Measurements from ENCODE around the gene PPIL4. TPM values are rescaled to one million over a fixed set of nuclear protein-coding genes. Genes with fewer than 3 reads are reported as not detected.

Gene PPIL4, protein sequence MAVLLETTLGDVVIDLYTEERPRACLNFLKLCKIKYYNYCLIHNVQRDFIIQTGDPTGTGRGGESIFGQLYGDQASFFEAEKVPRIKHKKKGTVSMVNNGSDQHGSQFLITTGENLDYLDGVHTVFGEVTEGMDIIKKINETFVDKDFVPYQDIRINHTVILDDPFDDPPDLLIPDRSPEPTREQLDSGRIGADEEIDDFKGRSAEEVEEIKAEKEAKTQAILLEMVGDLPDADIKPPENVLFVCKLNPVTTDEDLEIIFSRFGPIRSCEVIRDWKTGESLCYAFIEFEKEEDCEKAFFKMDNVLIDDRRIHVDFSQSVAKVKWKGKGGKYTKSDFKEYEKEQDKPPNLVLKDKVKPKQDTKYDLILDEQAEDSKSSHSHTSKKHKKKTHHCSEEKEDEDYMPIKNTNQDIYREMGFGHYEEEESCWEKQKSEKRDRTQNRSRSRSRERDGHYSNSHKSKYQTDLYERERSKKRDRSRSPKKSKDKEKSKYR
- 22.4 and 25.9 TPM in 2 replicates for total RNA-seq

DNA sequence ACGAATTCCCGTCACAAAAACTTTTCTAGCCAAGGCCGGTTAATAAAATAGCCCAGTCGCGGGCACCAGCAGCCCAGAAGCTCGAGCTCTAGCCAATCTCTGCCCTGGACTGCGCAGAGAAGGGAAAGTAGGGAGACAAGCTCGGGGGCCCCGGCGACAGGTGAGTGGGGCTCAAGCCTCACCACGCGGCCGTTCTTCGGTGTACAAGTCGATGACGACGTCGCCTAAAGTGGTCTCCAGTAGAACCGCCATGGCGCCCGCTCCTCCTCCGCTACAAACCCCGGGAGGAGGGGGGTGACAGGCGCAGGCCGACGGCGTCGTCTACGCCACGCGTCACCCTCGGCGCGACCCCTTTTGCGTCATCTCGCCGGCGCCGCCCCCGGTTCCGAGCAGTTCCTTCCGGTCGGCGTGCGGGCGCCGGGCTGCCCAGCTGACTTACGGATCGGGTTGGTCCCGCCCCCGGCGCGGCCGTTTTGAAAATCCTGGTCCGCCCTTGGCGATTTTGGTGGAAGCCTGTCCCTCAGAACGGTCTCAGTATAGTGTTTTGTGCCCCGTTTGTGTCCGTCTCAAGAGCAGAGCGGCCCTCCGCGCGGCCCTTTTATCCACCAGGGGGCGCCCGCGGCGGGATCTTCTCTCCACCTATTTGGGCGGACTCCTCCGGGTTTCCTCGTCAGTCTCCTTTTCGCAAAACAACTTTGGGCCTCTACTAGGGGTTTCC is at the start of gene PPIL4:
Gene PPIL4, minus strand, starts transcription at position 290 of the 718 bp plus-strand sequence. Its CDS starts 38 bp downstream, at position 252.

DNA sequence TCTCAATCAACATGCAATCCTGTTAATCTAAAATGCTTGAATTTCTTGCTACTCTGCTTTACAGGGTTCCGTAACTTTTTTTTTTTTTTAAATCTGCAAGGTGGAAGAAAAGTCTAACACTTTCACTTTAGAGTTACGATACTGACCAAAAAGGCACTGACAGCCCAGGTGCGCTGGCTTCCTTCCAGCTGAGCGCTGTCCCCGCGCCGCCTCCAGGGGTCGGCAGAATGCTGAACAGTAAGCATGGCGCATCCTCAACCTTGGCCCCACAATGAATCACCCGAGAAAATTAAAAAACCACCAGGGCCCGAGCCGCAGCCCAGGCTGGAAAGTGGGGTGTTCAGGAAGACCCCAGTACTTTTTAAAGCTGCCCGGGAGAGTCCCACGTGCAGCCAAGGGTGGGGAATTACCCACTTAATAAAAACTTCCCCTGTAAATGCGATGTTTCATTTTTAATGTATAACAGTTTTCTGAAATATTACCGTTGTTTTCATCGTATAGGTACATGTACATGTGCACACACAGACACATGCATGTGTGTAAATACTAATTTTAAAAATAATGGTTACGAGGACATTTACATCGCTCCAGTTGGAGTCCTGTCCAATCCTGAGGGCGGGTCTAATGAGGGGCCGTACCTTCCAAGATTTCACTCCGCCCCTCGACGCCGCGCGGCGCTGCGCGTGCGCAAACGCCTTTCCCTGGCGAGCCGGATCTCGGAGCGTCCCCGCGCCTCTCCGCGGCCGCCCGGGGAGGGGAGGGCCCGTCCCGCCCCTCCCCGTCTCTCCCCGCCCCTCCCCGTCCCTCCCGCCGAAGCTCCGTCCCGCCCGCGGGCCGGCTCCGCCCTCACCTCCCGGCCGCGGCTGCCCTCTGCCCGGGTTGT is 19.9 kb upstream of the PPIL4 start, which contains the start of gene GINM1:
Gene GINM1, plus strand, starts transcription at position 849 of the 883 bp plus-strand sequence. CDS start 40 bp downstream, outside the sequence.

DNA sequence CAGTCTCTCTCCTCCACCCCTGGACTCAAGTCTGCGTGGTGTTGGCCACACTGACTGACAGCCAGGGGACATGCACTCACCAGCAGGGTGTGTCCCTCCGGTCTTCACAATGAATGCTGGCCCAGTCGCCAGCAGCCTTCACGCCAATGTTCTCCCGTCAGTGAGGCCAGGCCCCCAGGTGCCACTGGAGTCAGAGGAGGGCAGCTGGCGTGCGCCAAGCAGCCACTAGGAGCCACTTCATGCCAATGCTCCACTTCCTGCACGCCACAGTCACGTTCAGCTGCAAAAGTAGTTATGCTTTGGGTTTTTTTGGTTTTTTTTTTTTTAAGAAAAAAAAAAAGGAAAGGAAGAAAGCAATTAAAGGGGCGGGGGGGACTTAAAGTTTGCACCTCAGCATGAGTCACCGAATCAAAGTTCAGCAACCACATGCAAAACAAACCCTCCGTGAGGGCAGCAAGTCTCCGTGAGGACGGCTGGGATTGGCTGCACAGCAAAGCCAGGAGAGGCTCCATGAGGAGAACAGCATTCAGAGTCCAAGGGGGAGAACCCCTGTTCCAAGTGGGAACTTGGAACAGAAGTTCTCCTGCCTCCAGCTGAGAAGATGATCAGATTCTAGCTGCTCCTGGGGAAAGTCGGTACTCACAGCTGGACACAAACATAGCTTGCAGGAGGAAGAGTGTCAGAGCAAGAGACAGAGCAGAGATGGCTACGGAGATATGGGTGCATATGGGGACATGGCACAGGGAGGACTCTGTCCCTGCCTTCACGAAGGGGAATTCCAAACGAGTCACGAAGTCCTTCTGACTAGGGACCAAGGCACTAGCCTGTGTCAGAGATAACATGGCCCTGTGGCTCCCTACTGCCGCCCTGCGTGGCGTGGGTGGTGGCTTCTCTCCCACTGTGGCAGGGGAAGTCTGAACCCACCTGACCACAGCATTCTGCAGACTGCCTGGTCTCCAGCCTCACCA is 60.8 kb downstream of the PPIL4 start, which contains the start of gene ZC3H12D:
Gene ZC3H12D, minus strand, starts transcription at position 282 of the 968 bp plus-strand sequence. CDS start 10,471 bp downstream, outside the sequence.

Small RNA genes lying within 50 kb of the gene (small RNA-seq; reads per million reads assigned to genes)
- gene RF00410, result not detected
- 0.72 reads per million, percentile 43 among the genes with 10 or more reads in this experiment for gene RNU7-3P

Other genes starting within 250 kb of the PPIL4 start
- gene TAB2, start 228.3 kb downstream of the PPIL4 start, total RNA-seq, result 24.7 and 26.5 TPM in 2 replicates
- 2.7 and 4.7 TPM in 2 replicates for gene SUMO4, start 145.8 kb downstream of the PPIL4 start, total RNA-seq
- 0.39 and 0.43 TPM in 2 replicates for gene ZC3H12D, start 61.0 kb downstream of the PPIL4 start, total RNA-seq
- gene GINM1, start 20.3 kb upstream of the PPIL4 start, total RNA-seq, result 23.0 and 27.1 TPM in 2 replicates
- gene KATNA1, start 102.7 kb upstream of the PPIL4 start, total RNA-seq, result 15.1 and 16.5 TPM in 2 replicates
- 19.6 and 23.7 TPM in 2 replicates for gene LATS1, start 172.1 kb upstream of the PPIL4 start, total RNA-seq
- 20.0 and 39.4 TPM in 2 replicates for gene NUP43, start 200.5 kb upstream of the PPIL4 start, total RNA-seq
- 63.2 and 144 TPM in 2 replicates for gene PCMT1, start 203.7 kb upstream of the PPIL4 start, total RNA-seq